Osteocyte (in vitro differentiated cells): ENCODE results near the gene OR52H1. TPM values are rescaled to one million over a fixed set of nuclear protein-coding genes. Genes with fewer than 3 reads are reported as not detected.

Source experiments
- DNase-seq: peaks from one replicate; pipeline ENCODE4 v3.0.0; 2021; ENCODE audit warnings: mixed read lengths; ENCODE audit not compliant: unreplicated experiment; ENCODE audit errors: extremely low spot score
- H3K27ac Mint-ChIP-seq: one replicate; pipeline ENCODE4 v1.8.0; 2021; ENCODE audit warnings: mild to moderate bottlenecking, mixed read lengths; ENCODE audit not compliant: unreplicated experiment
- H3K27me3 Mint-ChIP-seq: one replicate; pipeline ENCODE4 v1.8.0; 2021; ENCODE audit warnings: mixed read lengths; ENCODE audit not compliant: unreplicated experiment
- H3K36me3 Mint-ChIP-seq: one replicate; pipeline ENCODE4 v1.8.0; 2021; ENCODE audit warnings: mixed read lengths; ENCODE audit not compliant: unreplicated experiment
- H3K4me1 Mint-ChIP-seq: one replicate; pipeline ENCODE4 v1.8.0; 2021; ENCODE audit warnings: mixed read lengths; ENCODE audit not compliant: unreplicated experiment
- H3K4me3 Mint-ChIP-seq: one replicate; pipeline ENCODE4 v1.8.0; 2021; ENCODE audit warnings: mild to moderate bottlenecking, moderate library complexity, mixed read lengths; ENCODE audit not compliant: unreplicated experiment
- H3K9me3 Mint-ChIP-seq: one replicate; pipeline ENCODE4 v1.8.0; 2021; ENCODE audit warnings: mixed read lengths; ENCODE audit not compliant: unreplicated experiment
- CTCF ChIP-seq: fragments of 200-600 bp; sonication (generic); IDR thresholded peaks from 2 replicates; pipeline ENCODE4 v1.5.0; 2021; ENCODE audit warnings: antibody characterized with exemption, mild to moderate bottlenecking, moderate library complexity
- long read RNA-seq: library from polyadenylated mRNA; unstranded; transcript quantifications from one replicate; pipeline ENCODE4 v2.0.0, GENCODE V29; 2021
- total RNA-seq: library from RNA; stranded (reverse); gene quantifications from 2 replicates; pipeline ENCODE4 v1.2.1, GENCODE V29; 2021

The OR52H1 gene
- total RNA-seq, result not detected in 2 replicates
- long read RNA-seq, result 0 reads

GRCh38 chr11:5548440-5548839 lies at the start of gene OR52H1:
Gene OR52H1 (minus strand): TSS chr11:5548540. CDS start chr11:5545505, 3,035 bp downstream.
- no peaks in the 10 kb centered on the region for H3K4me1 Mint-ChIP-seq
- no peaks in the 10 kb centered on the region for H3K27me3 Mint-ChIP-seq
- no peak for TF ChIP-seq CTCF
- no peak for DNase-seq
- no peak within 1 kb of the TSS for H3K4me3 Mint-ChIP-seq
- H3K9me3 Mint-ChIP-seq, result no peaks in the 10 kb centered on the region
- no peak within 1 kb of the TSS for H3K27ac Mint-ChIP-seq
- no peaks in the 10 kb centered on the region for H3K36me3 Mint-ChIP-seq

GRCh38 chr11:5597953-5598352 lies 49.6 kb upstream of the OR52H1 start:
- H3K27ac Mint-ChIP-seq, result no peak overlapping the region
- H3K4me1 Mint-ChIP-seq, result peaks cover 40% of the 10 kb centered on the region
- H3K4me3 Mint-ChIP-seq, result no peak overlapping the region
- peak; percentile 59 for DNase-seq
- H3K27me3 Mint-ChIP-seq, result no peaks in the 10 kb centered on the region
- TF ChIP-seq CTCF, result no peak
- no peaks in the 10 kb centered on the region for H3K36me3 Mint-ChIP-seq
- H3K9me3 Mint-ChIP-seq, result no peaks in the 10 kb centered on the region

- no peaks in the 10 kb centered on the region for H3K27me3 Mint-ChIP-seq
- peak within 1 kb of the TSS; percentile 81 for H3K27ac Mint-ChIP-seq
- TF ChIP-seq CTCF, result no peak
- no peaks in the 10 kb centered on the region for H3K9me3 Mint-ChIP-seq
- peaks cover 44% of the 10 kb centered on the region for H3K4me1 Mint-ChIP-seq
- H3K36me3 Mint-ChIP-seq, result no peaks in the 10 kb centered on the region
- DNase-seq, result peak; percentile 81
- H3K4me3 Mint-ChIP-seq, result peak within 1 kb of the TSS; percentile 79
These were observed 48.4 kb upstream of the OR52H1 start, which contains the start of gene TRIM6 for GRCh38 chr11:5596607-5597201. Gene TRIM6 (plus strand): TSS chr11:5596637. CDS start chr11:5596898, 261 bp downstream.

GRCh38 chr11:5593146-5593545 lies 44.8 kb upstream of the OR52H1 start:
- no peak overlapping the region for H3K4me3 Mint-ChIP-seq
- DNase-seq, result no peak
- H3K4me1 Mint-ChIP-seq, result peaks cover 39% of the 10 kb centered on the region
- H3K36me3 Mint-ChIP-seq, result no peaks in the 10 kb centered on the region
- TF ChIP-seq CTCF, result no peak
- no peaks in the 10 kb centered on the region for H3K9me3 Mint-ChIP-seq
- H3K27me3 Mint-ChIP-seq, result no peaks in the 10 kb centered on the region
- peak overlapping the region; percentile 76 for H3K27ac Mint-ChIP-seq

GRCh38 chr11:5592615-5593014 lies 44.3 kb upstream of the OR52H1 start:
- peak overlapping the region; percentile 76 for H3K27ac Mint-ChIP-seq
- H3K27me3 Mint-ChIP-seq, result no peaks in the 10 kb centered on the region
- peaks cover 34% of the 10 kb centered on the region for H3K4me1 Mint-ChIP-seq
- no peak overlapping the region for H3K4me3 Mint-ChIP-seq
- no peak for DNase-seq
- H3K36me3 Mint-ChIP-seq, result no peaks in the 10 kb centered on the region
- no peak for TF ChIP-seq CTCF
- H3K9me3 Mint-ChIP-seq, result no peaks in the 10 kb centered on the region
